HepG2 (cell line): ENCODE measurements around the gene MEF2B. TPM values are rescaled to one million over a fixed set of nuclear protein-coding genes. Genes with fewer than 3 reads are reported as not detected.

Experiments
- ATF7-NPFF ChIP-seq: sonication (generic); formaldehyde crosslinking; IDR thresholded peaks from 2 replicates; pipeline ENCODE4 v1.8.1; 2023; ENCODE audit warnings: mild to moderate bottlenecking, low read depth, missing genetic modification reagents, moderate library complexity
- ERF ChIP-seq: IDR thresholded peaks from 2 replicates; pipeline ENCODE4 v1.6.1; 2018; ENCODE audit warnings: missing biosample characterization, missing genetic modification reagents
- FOXK1 ChIP-seq: sonication (generic); formaldehyde crosslinking; IDR thresholded peaks from 2 replicates; pipeline ENCODE4 v1.4.0; 2020; ENCODE audit warnings: low read depth, missing genetic modification reagents, borderline replicate concordance
- GPBP1L1 ChIP-seq: sonication (generic); formaldehyde crosslinking; IDR thresholded peaks from 2 replicates; pipeline ENCODE4 v1.5.0; 2020; ENCODE audit warnings: mild to moderate bottlenecking, missing genetic modification reagents
- KLF16 ChIP-seq, 2 experiments: sonication (generic) in 1 of 2; formaldehyde crosslinking in 1 of 2; IDR thresholded peaks; 2 replicates each; pipeline versions ENCODE4 v1.6.1 to v1.8.0; 2016 to 2023; ENCODE audit warnings: missing genetic modification reagents in 2 of 2, missing compliant biosample characterization in 1 of 2
- PRMT3 ChIP-seq: sonication (generic); formaldehyde crosslinking; IDR thresholded peaks from 2 replicates; pipeline ENCODE4 v1.8.1; 2022; ENCODE audit warnings: low read depth, mild to moderate bottlenecking, moderate library complexity, missing genetic modification reagents, borderline replicate concordance
- SALL1 ChIP-seq: sonication (generic); formaldehyde crosslinking; IDR thresholded peaks from 2 replicates; pipeline ENCODE4 v1.8.0; 2022; ENCODE audit warnings: mild to moderate bottlenecking, missing genetic modification reagents
- SIX4 ChIP-seq: sonication (generic); formaldehyde crosslinking; IDR thresholded peaks from 2 replicates; pipeline ENCODE4 v1.4.0; 2020; ENCODE audit warnings: missing genetic modification reagents
- TFAP4 ChIP-seq: sonication (generic); IDR thresholded peaks from 2 replicates; pipeline ENCODE4 v1.6.1; 2016; ENCODE audit warnings: low read depth, borderline replicate concordance
- TGIF2 ChIP-seq: IDR thresholded peaks from 2 replicates; pipeline ENCODE4 v1.6.1; 2016; ENCODE audit warnings: control low read depth, missing compliant biosample characterization
- TMF1 ChIP-seq: sonication (generic); formaldehyde crosslinking; IDR thresholded peaks from 2 replicates; pipeline ENCODE4 v1.8.1; 2022; ENCODE audit warnings: low read depth, missing genetic modification reagents
- ZBTB7B ChIP-seq: sonication (generic); formaldehyde crosslinking; IDR thresholded peaks from 2 replicates; pipeline ENCODE4 v1.4.0; 2020; ENCODE audit warnings: missing genetic modification reagents
- ZFAT ChIP-seq: sonication (generic); formaldehyde crosslinking; conservative IDR thresholded peaks from 2 replicates; pipeline ENCODE4 v1.8.1; 2023; ENCODE audit warnings: missing genetic modification reagents, inconsistent platforms
- ZNF3 ChIP-seq: IDR thresholded peaks from 2 replicates; pipeline ENCODE4 v1.7.0; 2017; ENCODE audit warnings: inconsistent platforms
- ZNF317 ChIP-seq: sonication (generic); formaldehyde crosslinking; IDR thresholded peaks from 2 replicates; pipeline ENCODE4 v1.5.0; 2020; ENCODE audit warnings: mild to moderate bottlenecking, missing genetic modification reagents
- ZNF770 ChIP-seq: sonication (generic); formaldehyde crosslinking; IDR thresholded peaks from 2 replicates; pipeline ENCODE4 v1.5.0; 2020; ENCODE audit warnings: mild to moderate bottlenecking, missing genetic modification reagents
- polyA plus RNA-seq, 8 experiments: library from polyadenylated mRNA; depleted of rRNA in 3 of 8; stranded (reverse) in 7 of 8; unstranded in 1 of 8; fragments of >200 nt; fragmentation: Illumina TruSeq in 4 of 8; extraction: Trizol in 4 of 8; gene quantifications; 2 replicates each; pipeline versions ENCODE4 v1.2.1 to v1.2.3, GENCODE V29; 2011 to 2016; ENCODE audit warnings: low read depth in 4 of 8, missing spikeins in 1 of 8, mixed read lengths in 1 of 8; ENCODE audit not compliant: insufficient read depth in 1 of 8
- total RNA-seq, 5 experiments: library from RNA; depleted of rRNA; stranded (reverse); fragments of >200 nt; fragmentation: Illumina TruSeq; extraction: Trizol; gene quantifications; 2 replicates each; pipeline ENCODE4 v1.2.3, GENCODE V29; 2016; ENCODE audit warnings: low read depth in 1 of 5
- TF ChIP-seq, protein P1 (sequence below): sonication (generic); formaldehyde crosslinking; IDR thresholded peaks from 2 replicates; pipeline ENCODE4 v1.4.0; 2020; ENCODE audit warnings: missing genetic modification reagents, borderline replicate concordance
- TF ChIP-seq, protein P2 (sequence below), 2 experiments: sonication (generic) in 1 of 2; formaldehyde crosslinking in 1 of 2; IDR thresholded peaks; 2 replicates each; pipeline versions ENCODE4 v1.4.0 to v1.6.1; 2016 to 2020; ENCODE audit warnings: borderline replicate concordance in 1 of 2, low read depth in 1 of 2, mild to moderate bottlenecking in 1 of 2, missing genetic modification reagents in 1 of 2

The MEF2B gene
- total and polyA plus RNA-seq, 2 of the 13 experiments (the other 11 are each of a cell fraction or from before 2014, with no cell fraction given) = 1.2 to 1.7 TPM

DNA sequence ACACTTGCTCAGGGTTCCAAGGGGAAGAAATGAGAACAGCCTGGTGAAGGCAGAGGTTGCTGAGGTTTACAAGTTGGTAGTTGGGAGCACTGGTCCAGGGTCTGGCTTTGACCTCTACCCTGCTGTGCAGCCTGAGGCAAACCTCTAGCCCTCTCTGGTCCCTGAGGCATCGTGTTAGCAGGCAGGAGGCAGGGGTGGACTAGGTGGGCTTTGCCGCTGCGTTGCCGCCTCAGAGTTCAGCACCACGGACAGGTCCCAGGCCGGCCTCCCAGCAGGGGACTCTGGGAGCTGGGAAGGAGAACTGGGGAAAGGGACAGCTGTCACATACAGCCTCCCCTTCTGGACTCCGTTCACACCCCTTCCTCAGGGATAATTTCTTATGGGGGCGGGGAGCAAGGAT is 44.8 kb upstream of the MEF2B start (continued):
- TF ChIP-seq TFAP4 = peak; percentile 20; the same call in 1 of the 2 replicates
- TF ChIP-seq ZNF3 = 0 out of 2 replicates have a peak, but pooled peaks have one; percentile 26
- 0 out of 2 replicates have a peak, but pooled peaks have one; percentile 18 for TF ChIP-seq ZNF770 (CRISPR knock-in tag)
- peak; percentile 85; the same call in 1 of the 2 replicates for TF ChIP-seq ERF (CRISPR knock-in tag)
- 0 out of 2 replicates have a peak, but pooled peaks have one; percentile 45 for TF ChIP-seq ZBTB7B
- peak; percentile 89 for TF ChIP-seq SALL1 (CRISPR knock-in tag)
- no peak for TF ChIP-seq TMF1
- peak; percentile 48; the same call in 1 of the 2 replicates for TF ChIP-seq ATF7-NPFF (CRISPR knock-in tag)
- TF ChIP-seq GPBP1L1 (CRISPR knock-in tag) = no peak
- TF ChIP-seq ZNF317 = peak; percentile 10; the same call in 1 of the 2 replicates
- TF ChIP-seq SIX4 (CRISPR knock-in tag) = peak; percentile 58; the same call in 1 of the 2 replicates
- TF ChIP-seq, protein P1, sequence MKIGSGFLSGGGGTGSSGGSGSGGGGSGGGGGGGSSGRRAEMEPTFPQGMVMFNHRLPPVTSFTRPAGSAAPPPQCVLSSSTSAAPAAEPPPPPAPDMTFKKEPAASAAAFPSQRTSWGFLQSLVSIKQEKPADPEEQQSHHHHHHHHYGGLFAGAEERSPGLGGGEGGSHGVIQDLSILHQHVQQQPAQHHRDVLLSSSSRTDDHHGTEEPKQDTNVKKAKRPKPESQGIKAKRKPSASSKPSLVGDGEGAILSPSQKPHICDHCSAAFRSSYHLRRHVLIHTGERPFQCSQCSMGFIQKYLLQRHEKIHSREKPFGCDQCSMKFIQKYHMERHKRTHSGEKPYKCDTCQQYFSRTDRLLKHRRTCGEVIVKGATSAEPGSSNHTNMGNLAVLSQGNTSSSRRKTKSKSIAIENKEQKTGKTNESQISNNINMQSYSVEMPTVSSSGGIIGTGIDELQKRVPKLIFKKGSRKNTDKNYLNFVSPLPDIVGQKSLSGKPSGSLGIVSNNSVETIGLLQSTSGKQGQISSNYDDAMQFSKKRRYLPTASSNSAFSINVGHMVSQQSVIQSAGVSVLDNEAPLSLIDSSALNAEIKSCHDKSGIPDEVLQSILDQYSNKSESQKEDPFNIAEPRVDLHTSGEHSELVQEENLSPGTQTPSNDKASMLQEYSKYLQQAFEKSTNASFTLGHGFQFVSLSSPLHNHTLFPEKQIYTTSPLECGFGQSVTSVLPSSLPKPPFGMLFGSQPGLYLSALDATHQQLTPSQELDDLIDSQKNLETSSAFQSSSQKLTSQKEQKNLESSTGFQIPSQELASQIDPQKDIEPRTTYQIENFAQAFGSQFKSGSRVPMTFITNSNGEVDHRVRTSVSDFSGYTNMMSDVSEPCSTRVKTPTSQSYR = peak; percentile 66; the same call in 1 of the 2 replicates
- no peak for TF ChIP-seq PRMT3
- peak in 1 of 2 experiments; percentile 77; a peak in 2 of 4 replicates for TF ChIP-seq KLF16 (CRISPR knock-in tag; IDR thresholded peaks at IDR 0.05)
- peak; percentile 45; the same call in 1 of the 2 replicates for TF ChIP-seq FOXK1
- TF ChIP-seq, protein P2, sequence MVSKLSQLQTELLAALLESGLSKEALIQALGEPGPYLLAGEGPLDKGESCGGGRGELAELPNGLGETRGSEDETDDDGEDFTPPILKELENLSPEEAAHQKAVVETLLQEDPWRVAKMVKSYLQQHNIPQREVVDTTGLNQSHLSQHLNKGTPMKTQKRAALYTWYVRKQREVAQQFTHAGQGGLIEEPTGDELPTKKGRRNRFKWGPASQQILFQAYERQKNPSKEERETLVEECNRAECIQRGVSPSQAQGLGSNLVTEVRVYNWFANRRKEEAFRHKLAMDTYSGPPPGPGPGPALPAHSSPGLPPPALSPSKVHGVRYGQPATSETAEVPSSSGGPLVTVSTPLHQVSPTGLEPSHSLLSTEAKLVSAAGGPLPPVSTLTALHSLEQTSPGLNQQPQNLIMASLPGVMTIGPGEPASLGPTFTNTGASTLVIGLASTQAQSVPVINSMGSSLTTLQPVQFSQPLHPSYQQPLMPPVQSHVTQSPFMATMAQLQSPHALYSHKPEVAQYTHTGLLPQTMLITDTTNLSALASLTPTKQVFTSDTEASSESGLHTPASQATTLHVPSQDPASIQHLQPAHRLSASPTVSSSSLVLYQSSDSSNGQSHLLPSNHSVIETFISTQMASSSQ (IDR thresholded peaks at IDR 0.05; ENCODE audit: low read depth) = no peak
- TF ChIP-seq, protein P2 (CRISPR knock-in tag; IDR thresholded peaks at IDR 0.05; ENCODE audit: borderline replicate concordance) = no peak
- TF ChIP-seq TGIF2 (CRISPR knock-in tag) = peak; percentile 83
- TF ChIP-seq ZFAT (CRISPR knock-in tag) = peak; percentile 65; the same call in 1 of the 2 replicates
